CD4-positive, alpha-beta T cell treated with Interleukin-15 for 1 hour (primary cell): ENCODE data around the gene STAP2.
"Not testable (repeated sequence)": the region's sequence is repeated elsewhere in the genome, so short reads cannot be mapped to it uniquely, and the experiment has no call there.

ENCODE experiments used
- DNase-seq: peaks from one replicate; pipeline ENCODE4 v3.0.0-alpha.2; 2020

Gene STAP2

GRCh38 chr19:4295972-4296771 lies 42.5 kb downstream of the STAP2 start:
- no peak for DNase-seq

GRCh38 chr19:4294389-4294788 lies 44.2 kb downstream of the STAP2 start:
- DNase-seq, result no peak

DNA sequence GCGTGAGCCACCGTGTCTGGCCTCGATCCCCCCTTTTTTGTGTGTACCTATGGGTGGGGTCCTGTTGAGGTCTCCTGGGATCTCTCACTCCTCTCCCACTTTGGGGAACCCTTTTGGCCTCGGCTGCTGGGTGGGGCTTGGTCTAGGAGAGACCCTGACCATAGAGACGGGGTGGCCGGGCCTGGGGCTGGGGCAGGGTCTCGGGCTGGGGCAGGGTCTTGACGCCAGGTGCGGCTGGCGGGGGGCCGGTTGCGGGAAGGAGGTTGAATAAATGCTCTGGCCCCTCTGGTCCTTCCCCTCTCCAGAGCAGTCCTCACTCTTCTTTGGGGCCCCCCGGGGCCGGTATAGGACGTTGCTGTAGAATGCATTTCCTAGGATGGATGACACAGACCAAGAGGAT lies 46.1 kb downstream of the STAP2 start:
- no peak for DNase-seq

- DNase-seq, result no peak
Measured at GRCh38 chr19:4291184-4291732, 47.4 kb downstream of the STAP2 start.

- no peak for DNase-seq
Measured at GRCh38 chr19:4288091-4288777, 50.4 kb downstream of the STAP2 start.

DNA sequence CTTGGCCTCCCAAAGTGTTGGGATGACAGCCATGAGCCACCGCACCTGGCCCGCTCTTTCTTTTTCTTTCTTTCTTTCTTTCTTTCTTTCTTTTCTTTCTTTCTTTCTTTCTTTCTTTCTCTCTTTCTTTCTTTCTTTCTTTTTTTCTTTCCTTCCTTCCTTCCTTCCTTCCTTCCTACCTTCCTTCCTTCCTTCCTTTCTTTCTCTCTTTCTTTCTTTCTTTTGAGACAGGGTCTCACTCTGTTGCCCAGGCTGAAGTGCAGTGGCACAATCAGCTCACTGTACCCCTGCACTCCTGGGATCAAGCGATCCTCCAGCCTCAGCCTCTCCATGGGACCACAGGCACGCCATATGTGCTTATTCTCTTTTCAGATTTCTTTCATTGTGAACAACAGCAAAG lies 52.5 kb downstream of the STAP2 start:
- DNase-seq, result not testable (repeated sequence)

DNA sequence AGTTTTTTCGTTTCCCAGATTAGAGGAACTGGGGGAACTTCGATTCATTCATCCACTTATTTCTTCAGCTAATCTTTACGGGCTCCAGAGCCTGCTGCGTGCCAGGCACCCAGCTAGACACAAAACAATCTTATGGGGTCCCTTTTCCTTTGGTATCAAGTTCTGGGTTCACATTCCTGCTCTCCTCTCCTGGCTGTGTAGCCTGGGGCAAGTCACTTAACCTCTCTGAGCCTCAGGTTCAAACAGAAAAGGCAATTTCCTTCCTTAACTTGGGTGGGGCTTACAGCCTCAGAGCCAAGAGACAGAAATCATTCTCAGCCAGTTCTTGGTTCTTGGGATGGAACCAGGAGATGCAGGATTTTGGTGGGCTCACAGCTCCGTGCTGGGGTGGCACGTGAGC lies 53.7 kb downstream of the STAP2 start:
- DNase-seq, result no peak

- DNase-seq, result no peak
Measured at GRCh38 chr19:4284176-4284958, 54.3 kb downstream of the STAP2 start.

- no peak for DNase-seq
Measured at GRCh38 chr19:4279530-4280422, 58.9 kb downstream of the STAP2 start.

DNA sequence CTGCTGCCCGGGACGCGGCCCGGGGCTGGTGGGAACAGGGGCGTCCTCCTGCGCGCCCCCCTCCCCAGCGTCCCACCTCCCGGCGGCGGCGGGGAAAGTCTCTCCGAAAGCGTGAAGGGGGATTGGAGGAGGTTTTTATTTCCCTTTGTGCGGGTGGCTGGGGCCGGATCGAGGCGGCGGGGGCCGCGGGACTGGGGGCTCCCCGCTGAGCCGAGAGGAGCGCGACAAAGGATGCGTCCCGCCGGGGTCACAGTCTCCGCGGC lies 59.4 kb downstream of the STAP2 start:
- no peak for DNase-seq

- no peak for DNase-seq
Measured at GRCh38 chr19:4278419-4279266, 60.0 kb downstream of the STAP2 start, which contains the start of gene SHD. SHD (plus strand) TSS chr19:4279266; CDS start chr19:4280064, 798 bp downstream.

GRCh38 chr19:4278010-4278409 lies 60.6 kb downstream of the STAP2 start:
- no peak for DNase-seq

DNA sequence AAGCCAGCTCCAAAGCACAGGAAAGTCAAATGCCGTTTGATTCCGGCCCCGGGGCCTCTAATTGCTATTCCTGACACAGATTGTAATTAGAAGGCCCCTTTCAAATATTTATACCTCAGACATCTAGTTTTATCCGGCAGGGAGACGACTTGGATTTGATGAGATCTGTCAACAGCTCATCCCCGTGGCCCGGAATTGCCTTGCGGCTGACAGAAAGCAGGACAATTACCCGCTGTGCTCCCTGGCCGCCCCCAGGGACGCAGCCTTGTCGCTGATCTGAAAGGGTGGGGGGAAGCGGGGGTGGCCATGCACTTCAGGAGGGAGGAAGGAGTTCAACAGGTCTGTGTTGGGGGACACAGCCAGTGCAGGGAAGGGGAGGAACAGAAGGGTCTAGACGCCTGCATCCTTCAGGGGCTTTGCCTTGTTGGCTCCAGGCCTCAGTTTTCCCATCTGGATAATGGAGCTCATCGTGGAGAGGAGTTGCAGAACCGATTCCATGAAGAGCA lies 61.4 kb downstream of the STAP2 start:
- DNase-seq, result no peak

- not testable (repeated sequence) for DNase-seq
Measured at GRCh38 chr19:4274321-4274686, 64.3 kb downstream of the STAP2 start.
